ENCODE data around the gene PI4KB. TPM values are rescaled to one million over a fixed set of nuclear protein-coding genes. Genes with fewer than 3 reads are reported as not detected.

PI4KB gene
- total and polyA plus RNA-seq, 4 donors: 14.2 to 27.1 (median 19.2) TPM

DNA sequence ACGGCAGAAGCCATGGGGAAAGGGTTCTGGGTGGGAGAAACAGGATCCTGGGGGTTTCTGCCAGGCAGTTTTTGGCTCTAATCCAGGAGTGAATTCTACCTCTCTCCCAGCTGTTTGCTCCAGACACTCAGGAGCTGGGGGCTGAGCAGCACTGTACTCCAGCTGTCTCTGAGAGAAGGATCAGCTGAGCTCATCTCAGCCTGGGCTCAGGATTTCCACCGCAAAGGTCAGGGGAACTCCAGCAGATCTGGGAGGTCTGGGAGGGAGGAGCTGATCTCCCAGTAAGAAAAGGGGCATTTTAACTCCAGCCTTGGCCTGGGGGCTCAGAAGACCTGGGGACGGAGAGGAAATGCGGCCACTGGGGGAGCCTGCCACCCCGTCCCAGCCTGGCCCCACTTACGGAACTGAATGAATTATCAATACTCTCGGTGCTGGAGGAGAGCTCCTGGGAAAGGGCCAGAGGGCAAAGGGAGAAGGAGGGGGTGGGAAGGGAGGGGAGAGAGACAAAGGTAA lies 17.3 kb downstream of the PI4KB start (continued):
- TF ChIP-seq, protein P1, sequence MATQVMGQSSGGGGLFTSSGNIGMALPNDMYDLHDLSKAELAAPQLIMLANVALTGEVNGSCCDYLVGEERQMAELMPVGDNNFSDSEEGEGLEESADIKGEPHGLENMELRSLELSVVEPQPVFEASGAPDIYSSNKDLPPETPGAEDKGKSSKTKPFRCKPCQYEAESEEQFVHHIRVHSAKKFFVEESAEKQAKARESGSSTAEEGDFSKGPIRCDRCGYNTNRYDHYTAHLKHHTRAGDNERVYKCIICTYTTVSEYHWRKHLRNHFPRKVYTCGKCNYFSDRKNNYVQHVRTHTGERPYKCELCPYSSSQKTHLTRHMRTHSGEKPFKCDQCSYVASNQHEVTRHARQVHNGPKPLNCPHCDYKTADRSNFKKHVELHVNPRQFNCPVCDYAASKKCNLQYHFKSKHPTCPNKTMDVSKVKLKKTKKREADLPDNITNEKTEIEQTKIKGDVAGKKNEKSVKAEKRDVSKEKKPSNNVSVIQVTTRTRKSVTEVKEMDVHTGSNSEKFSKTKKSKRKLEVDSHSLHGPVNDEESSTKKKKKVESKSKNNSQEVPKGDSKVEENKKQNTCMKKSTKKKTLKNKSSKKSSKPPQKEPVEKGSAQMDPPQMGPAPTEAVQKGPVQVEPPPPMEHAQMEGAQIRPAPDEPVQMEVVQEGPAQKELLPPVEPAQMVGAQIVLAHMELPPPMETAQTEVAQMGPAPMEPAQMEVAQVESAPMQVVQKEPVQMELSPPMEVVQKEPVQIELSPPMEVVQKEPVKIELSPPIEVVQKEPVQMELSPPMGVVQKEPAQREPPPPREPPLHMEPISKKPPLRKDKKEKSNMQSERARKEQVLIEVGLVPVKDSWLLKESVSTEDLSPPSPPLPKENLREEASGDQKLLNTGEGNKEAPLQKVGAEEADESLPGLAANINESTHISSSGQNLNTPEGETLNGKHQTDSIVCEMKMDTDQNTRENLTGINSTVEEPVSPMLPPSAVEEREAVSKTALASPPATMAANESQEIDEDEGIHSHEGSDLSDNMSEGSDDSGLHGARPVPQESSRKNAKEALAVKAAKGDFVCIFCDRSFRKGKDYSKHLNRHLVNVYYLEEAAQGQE (IDR thresholded peaks at IDR 0.05): no peak
- no peak for TF ChIP-seq TAF1 (conservative IDR thresholded peaks at IDR 0.05)
- no peak for TF ChIP-seq FOXA2 (IDR thresholded peaks at IDR 0.05)

DNA sequence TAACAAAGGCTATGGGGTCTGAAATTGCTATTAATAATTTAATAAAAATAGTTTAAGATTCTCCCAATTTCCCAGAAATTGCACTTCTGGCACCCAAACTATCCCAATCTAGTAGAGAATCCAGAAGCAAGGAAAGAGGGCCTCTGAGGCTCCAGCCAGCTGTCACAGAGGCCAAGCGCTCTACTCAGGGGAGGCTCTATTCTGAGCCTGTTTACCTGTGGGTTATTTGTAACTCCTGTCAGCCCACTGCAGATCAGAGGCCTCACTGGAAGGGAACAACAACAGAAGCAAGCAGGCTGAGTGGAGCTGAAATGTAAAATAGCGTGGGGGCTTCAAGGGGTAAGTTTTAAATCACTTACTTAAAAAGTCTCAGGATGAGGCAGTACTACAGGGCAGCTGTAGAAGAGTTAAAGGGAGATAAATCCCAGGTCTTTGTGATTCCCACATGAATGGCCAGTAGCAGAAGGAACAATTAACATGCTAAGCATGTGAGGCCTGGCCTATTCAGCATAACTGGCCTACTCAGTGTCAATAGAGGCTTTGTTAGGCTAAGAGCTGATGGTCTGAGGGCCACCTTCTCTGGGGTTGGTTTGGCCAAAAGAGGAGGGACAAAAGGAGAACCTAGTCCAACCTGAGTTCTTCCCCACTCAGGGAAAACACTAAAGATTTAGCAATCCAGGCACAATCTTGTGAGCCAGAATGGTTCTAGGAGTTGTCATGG lies 32.3 kb downstream of the PI4KB start:
- H3K4me1 ChIP-seq (ENCODE audit: control insufficient read depth in 4 of 4, insufficient read depth in 4 of 4, low read length in 3 of 4): no peaks in the 10 kb centered on the region
- no peak overlapping the region for H3K9ac ChIP-seq (ENCODE audit: low read depth in 1 of 2, low read length in 2 of 2)
- no peak overlapping the region for H3K27ac ChIP-seq (ENCODE audit: low read depth in 1 of 2, low read length in 2 of 2)
- H3K4me3 ChIP-seq (ENCODE audit: low read depth in 1 of 3, low read length in 3 of 3): no peak overlapping the region
- 95% methylated on average over 2 of the region's 2 CpGs for WGBS
- TF ChIP-seq NR2F2 (IDR thresholded peaks at IDR 0.05): no peak
- TF ChIP-seq FOXA1 (IDR thresholded peaks at IDR 0.05): no peak
- TF ChIP-seq, protein P2, sequence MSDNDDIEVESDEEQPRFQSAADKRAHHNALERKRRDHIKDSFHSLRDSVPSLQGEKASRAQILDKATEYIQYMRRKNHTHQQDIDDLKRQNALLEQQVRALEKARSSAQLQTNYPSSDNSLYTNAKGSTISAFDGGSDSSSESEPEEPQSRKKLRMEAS (IDR thresholded peaks at IDR 0.05): no peak
- TF ChIP-seq TAF1 (conservative IDR thresholded peaks at IDR 0.05): no peak
- no peak for TF ChIP-seq HNF4G (IDR thresholded peaks at IDR 0.05)
- TF ChIP-seq GABPA (IDR thresholded peaks at IDR 0.05 in 1 of 2, conservative IDR thresholded peaks at IDR 0.05 in 1 of 2): no peak
- TF ChIP-seq, protein P3, sequence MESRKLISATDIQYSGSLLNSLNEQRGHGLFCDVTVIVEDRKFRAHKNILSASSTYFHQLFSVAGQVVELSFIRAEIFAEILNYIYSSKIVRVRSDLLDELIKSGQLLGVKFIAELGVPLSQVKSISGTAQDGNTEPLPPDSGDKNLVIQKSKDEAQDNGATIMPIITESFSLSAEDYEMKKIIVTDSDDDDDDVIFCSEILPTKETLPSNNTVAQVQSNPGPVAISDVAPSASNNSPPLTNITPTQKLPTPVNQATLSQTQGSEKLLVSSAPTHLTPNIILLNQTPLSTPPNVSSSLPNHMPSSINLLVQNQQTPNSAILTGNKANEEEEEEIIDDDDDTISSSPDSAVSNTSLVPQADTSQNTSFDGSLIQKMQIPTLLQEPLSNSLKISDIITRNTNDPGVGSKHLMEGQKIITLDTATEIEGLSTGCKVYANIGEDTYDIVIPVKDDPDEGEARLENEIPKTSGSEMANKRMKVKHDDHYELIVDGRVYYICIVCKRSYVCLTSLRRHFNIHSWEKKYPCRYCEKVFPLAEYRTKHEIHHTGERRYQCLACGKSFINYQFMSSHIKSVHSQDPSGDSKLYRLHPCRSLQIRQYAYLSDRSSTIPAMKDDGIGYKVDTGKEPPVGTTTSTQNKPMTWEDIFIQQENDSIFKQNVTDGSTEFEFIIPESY (IDR thresholded peaks at IDR 0.05): no peak
- no peak for TF ChIP-seq RAD21 (IDR thresholded peaks at IDR 0.05)
- TF ChIP-seq FOXA2 (IDR thresholded peaks at IDR 0.05): no peak
- no peak for TF ChIP-seq RXRA (IDR thresholded peaks at IDR 0.05)
- DNase-seq (ENCODE audit: low spot score): no peak
- no peaks in the 10 kb centered on the region for H3K27me3 ChIP-seq (ENCODE audit: control insufficient read depth in 4 of 4, insufficient read depth in 4 of 4, low read length in 3 of 4)
- no peaks in the 10 kb centered on the region for H3K9me3 ChIP-seq (ENCODE audit: control insufficient read depth in 4 of 4, low read length in 3 of 4)
- H3K36me3 ChIP-seq (ENCODE audit: control insufficient read depth in 4 of 4, insufficient read depth in 3 of 4, low read depth in 1 of 4, low read length in 3 of 4): peaks cover 26 to 90% (median 57%) of the 10 kb centered on the region in 4 donors

DNA sequence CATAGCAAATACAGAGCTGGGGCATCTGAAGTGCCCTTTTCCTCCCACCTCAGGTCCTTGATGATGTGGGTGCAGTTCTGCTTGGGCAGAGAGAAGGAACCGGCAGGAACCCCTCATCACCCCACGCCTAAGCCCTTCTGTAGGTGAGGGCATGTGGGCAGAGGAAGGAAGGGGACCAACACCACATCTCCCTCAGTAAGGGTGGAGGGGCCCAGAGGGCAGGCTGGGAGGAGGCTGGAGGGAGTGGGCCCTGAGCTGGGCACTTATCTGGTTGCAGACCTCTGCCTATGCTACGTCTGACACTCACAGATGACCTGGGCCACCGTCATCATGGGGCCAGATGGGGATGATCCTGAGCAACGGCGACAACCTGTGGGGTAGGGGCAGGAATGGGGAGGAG lies 34.1 kb downstream of the PI4KB start:
- Histone ChIP-seq H3K9me3 (ENCODE audit: control insufficient read depth in 4 of 4, low read length in 3 of 4) (no peaks in the 10 kb centered on the region), H3K36me3 (ENCODE audit: control insufficient read depth in 4 of 4, insufficient read depth in 3 of 4, low read depth in 1 of 4, low read length in 3 of 4) (peaks cover 26 to 87% (median 50%) of the 10 kb centered on the region in 4 donors), H3K4me3 (ENCODE audit: low read depth in 1 of 3, low read length in 3 of 3) (no peak overlapping the region), H3K27me3 (ENCODE audit: control insufficient read depth in 4 of 4, insufficient read depth in 4 of 4, low read length in 3 of 4) (no peaks in the 10 kb centered on the region), H3K27ac (ENCODE audit: low read depth in 1 of 2, low read length in 2 of 2) (no peak overlapping the region), H3K4me1 (ENCODE audit: control insufficient read depth in 4 of 4, insufficient read depth in 4 of 4, low read length in 3 of 4) (no peaks in the 10 kb centered on the region), H3K9ac (ENCODE audit: low read depth in 1 of 2, low read length in 2 of 2) (no peak overlapping the region)
- WGBS: 91% methylated on average over 6 of the region's 6 CpGs
- no peak for DNase-seq (ENCODE audit: low spot score)
- TF ChIP-seq NR2F2 (IDR thresholded peaks at IDR 0.05) (no peak), SP1 (IDR thresholded peaks at IDR 0.05) (no peak), HNF4A (conservative IDR thresholded peaks at IDR 0.05) (no peak), YY1 (IDR thresholded peaks at IDR 0.05) (no peak)
- TF ChIP-seq, protein P3 (IDR thresholded peaks at IDR 0.05): no peak
- TF ChIP-seq, protein P4, sequence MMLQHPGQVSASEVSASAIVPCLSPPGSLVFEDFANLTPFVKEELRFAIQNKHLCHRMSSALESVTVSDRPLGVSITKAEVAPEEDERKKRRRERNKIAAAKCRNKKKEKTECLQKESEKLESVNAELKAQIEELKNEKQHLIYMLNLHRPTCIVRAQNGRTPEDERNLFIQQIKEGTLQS (IDR thresholded peaks at IDR 0.05): no peak
